Activated T-helper 1 cell treated with anti-CD3 and anti-CD28 coated beads, Interleukin-2, amount 50 U/mL, for 16 hours (primary cell): ENCODE results near the gene GUCY2D.

Source experiments
- DNase-seq, 2 donors: peaks; one replicate each; pipeline ENCODE4 v3.0.0-alpha.2; 2020; ENCODE audit warnings: low read depth in 1 of 2, low spot score in 1 of 2

Gene GUCY2D

DNA sequence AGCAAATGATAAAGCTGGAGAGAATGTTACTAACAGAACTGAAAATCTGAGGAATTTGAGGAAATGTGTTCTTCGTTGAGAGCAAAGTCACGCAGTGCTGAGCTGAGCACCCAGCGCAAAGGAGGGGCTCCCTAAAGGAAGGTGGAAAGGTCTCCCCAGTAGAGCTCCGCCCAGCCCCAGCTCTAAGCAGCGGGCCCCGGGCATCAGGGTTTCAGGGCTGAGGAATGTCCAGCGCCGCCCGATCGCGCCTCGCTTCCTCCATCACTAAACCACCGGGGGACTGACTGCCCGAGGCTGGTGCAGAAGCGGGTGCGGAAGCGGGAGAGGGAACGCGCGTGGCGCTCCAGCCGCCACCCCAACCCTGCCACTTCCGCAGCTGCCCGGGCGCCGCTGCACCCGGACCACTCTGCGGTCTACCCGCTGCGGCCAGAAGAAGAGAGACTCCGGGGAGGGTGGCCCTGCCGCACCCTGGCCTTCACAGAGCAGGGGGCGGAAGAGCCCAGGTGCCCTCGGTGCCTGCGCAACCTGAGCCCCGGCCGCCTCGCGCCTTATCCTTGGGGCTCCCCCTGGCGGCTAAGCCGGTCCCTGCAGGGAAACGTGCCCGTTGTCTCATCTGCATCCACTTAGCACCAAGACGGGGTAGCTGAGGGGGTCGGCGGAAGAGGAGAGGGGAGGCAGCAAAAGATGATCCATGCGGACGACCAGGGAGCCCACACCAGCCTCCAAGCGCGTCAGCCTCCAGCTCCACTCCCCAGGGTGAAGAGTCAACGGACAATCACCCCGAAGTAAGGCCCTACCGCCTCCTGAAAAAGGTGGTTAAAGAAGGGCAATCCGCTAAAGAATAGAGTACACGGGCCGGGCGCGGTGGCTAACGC is 12.4 kb upstream of the GUCY2D start:
- peak; percentile 86 to 98 for DNase-seq

DNA sequence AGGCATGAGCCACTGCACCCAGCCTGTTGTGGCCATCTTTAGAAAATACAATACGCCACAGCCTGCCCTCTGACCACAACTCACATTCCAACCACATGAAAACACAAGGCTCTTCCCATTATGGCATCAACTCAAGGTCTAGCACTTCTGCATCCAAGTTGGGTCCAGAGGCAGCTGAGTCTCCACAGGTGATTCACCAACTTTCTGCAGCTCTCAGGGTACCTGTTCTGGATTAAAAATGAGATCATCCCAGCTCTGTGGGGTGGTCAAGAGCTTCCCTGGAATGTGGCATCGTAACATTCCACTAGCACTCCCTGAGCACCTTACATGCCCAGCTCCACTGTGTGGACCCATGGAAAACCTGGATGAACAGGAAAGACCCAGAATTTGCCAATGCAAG is 9.9 kb upstream of the GUCY2D start:
- DNase-seq: no peak

DNA sequence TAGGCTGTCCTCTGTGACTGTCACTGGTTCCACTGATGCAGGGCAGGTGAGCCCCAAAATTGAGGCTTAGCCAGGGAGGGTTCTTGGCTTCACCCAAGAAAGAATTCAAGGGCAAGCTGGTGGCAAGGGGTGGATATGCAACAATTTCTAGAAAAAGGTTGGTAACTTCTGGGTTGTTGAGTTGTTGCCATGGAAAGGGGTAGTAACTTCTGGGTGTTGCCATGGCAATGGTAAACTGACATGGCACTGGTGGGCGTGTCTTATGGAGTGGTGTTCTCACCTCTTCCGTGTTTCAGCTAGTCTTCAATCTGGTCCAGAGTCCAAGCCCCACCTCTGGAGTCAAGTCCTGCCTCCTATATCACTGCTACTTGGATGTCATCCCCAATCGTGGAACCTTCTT is 9.5 kb upstream of the GUCY2D start:
- DNase-seq: no peak

DNA sequence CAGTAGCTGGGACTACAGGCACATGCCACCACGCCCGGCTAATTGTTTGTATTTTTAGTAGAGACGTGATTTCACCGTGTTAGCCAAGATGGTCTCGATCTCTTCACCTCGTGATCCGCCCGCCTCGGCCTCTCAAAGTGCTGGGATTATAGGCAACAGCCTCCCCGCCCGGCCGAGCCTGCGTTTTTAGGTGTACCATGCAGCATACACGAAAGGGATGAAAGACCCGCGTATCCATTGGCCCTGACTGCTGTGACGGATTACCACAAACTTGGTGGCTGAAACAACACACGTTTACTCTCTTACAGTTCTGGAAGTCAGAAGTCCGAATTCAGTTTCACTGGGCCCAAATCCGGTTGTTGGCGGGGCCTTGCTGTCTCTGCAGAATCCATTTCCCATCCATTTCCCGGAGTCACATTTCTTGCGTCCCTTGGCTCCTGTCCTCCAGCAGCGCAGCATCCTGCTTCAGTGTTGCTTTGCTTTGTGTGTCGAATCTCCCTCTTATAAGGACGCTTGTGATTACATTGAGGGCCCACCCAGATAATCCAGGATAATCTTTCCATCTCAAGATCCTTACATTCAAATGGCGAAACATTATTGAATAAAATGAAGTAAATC is 8.3 kb upstream of the GUCY2D start:
- DNase-seq: no peak

DNA sequence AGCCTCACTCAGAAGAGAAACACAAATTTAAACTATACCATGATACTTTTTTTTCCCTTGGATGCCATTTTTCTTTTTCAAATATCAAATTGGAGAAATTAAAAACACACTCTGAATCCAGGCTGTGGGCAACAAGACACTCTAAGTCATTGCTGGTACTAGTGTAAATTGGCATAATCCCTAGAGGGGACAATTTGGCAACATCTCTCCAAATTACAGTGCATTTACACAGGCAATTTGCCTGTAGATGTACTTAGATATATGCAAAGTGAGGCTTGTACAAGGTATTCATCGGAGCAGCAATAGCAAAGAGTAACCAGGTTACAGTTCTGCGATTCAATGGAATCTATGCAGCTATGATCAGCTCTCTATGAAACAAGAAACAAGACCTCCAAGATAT is 6.7 kb upstream of the GUCY2D start:
- no peak for DNase-seq

DNA sequence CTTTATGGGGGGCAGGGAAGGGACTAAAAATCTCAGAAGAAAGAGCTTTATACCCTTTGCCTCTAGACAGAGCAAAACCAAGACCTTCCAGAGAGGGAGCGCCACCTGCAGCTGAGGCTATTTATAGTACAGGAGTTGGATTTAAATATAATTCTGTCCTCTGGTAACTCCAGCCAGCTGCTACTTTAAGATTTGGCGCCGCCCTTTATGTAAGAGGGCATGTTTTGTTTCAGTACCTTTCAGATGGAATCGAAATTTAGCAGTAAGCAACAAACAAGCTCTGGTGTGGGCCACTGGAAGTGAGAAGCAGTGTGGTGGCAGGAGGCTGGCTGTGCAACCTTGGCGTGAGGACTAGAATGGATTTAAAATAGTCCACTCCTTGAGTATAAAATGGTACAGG is 5.2 kb upstream of the GUCY2D start:
- DNase-seq: no peak

DNA sequence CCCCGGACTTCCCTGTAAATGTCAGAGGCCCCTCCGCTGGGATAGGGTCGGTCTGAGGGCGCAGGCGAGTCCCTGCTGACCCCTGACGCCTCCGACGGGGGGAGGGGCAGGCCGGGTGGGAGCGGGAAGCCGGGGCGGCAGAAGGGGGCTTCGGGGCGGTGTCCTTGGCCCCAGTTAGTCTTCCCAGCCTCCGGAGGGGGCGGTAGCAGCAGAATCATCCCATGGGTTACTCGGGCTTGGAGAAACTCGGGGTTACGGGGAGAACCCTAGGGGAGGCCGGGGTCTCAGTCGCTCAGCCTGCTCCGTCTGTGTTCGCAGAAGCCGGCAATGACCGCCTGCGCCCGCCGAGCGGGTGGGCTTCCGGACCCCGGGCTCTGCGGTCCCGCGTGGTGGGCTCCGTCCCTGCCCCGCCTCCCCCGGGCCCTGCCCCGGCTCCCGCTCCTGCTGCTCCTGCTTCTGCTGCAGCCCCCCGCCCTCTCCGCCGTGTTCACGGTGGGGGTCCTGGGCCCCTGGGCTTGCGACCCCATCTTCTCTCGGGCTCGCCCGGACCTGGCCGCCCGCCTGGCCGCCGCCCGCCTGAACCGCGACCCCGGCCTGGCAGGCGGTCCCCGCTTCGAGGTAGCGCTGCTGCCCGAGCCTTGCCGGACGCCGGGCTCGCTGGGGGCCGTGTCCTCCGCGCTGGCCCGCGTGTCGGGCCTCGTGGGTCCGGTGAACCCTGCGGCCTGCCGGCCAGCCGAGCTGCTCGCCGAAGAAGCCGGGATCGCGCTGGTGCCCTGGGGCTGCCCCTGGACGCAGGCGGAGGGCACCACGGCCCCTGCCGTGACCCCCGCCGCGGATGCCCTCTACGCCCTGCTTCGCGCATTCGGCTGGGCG is 542 bp downstream of the GUCY2D start:
- no peak for DNase-seq

DNA sequence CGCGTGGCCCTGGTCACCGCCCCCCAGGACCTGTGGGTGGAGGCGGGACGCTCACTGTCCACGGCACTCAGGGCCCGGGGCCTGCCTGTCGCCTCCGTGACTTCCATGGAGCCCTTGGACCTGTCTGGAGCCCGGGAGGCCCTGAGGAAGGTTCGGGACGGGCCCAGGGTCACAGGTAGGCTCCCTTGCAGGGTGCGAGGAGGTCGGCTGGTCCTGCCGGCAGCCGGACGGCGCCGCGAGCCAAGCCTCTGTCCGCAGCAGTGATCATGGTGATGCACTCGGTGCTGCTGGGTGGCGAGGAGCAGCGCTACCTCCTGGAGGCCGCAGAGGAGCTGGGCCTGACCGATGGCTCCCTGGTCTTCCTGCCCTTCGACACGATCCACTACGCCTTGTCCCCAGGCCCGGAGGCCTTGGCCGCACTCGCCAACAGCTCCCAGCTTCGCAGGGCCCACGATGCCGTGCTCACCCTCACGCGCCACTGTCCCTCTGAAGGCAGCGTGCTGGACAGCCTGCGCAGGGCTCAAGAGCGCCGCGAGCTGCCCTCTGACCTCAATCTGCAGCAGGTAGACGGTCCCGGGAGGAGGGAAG is 1.3 kb downstream of the GUCY2D start:
- DNase-seq: no peak

DNA sequence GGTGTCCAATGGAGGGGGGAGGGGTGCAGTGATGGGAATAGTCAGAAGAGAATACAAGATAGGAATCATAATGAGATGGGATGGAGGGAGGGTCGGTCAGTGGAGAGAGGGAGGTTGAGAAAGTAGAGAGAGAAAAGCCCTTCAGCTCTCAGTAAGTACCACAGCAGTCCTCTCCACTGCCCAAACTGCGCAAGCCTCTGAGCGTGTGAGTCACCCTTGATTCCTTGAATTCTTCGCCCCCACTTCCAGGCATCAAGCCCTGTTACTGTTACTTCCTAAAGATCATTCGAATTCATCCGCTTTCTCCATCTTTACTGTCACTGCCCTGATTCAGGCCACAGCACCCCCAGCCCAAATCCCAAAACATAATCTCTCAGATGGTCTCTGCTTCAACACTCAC is 2.5 kb downstream of the GUCY2D start:
- DNase-seq: no peak

DNA sequence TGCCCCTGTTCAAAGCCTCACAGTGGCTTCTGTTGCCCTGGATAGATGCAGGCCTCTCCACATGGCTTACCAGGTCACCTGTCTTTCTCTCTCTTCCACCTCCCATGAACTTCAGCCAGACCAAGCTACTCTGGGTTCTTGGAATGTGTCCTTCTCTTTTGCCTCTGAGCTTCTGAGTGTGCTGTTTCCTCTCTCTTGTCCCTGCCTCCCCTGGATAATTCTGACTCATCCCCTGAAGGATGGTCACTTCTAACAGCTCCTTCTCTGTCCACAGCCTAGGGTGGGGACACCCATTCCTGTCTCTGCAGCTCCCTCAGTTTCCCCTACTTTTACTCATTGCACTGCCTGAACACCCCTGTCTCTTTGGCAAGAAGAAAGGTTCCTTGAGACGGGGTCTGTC is 2.9 kb downstream of the GUCY2D start:
- no peak for DNase-seq

DNA sequence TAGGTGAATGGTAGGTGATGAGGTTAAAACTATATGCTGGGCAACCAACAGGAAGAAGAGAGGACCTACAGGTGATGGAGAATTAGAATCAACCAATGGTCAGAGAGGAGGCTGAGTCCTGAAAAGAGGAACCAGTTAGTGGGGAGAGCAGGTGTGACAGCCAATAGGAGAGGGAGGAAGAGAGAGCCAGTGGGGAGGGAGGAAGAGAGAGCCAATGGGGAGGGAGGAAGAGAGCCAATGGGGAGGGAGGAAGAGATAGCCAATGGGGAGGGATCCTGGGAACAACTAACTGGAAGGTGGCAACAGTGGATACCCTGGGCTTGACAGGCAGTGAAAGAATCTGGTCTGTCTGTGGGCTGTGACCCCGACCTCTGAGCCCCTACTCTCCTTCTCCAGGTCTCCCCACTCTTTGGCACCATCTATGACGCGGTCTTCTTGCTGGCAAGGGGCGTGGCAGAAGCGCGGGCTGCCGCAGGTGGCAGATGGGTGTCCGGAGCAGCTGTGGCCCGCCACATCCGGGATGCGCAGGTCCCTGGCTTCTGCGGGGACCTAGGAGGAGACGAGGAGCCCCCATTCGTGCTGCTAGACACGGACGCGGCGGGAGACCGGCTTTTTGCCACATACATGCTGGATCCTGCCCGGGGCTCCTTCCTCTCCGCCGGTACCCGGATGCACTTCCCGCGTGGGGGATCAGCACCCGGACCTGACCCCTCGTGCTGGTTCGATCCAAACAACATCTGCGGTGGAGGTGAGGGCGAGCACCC is 3.7 kb downstream of the GUCY2D start:
- no peak for DNase-seq

DNA sequence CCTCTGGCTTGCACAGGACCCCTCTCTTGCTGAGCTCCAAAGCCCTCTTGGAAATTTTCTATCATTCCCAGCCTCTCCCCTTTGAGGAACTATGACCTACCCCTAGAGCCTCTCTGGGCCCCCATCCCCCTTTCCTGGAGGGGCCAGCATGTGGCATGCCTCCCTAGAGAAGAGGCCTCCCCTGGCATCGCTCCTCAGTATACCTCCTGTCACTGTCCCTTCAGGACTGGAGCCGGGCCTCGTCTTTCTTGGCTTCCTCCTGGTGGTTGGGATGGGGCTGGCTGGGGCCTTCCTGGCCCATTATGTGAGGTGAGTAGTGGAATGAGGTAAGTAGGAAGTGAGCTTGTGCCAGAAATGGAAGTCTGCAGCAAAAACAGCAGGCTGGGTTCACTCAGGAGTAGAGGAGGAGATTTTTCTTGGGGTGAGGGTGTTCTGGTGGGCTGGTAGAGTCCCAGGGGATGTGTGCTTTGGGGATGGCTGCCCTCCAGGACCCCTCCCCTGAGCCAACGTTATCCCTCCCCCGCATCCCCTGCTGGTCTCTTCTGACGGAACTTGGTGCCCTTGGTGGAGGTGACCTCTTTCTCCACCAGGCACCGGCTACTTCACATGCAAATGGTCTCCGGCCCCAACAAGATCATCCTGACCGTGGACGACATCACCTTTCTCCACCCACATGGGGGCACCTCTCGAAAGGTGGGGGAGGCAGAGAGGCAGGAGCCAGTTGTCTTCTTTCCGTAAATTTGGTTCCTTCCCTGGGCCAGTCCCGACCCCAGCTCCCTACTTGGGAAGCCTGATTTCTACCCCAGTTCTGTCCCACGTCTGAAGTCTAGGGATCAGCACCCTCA is 4.6 kb downstream of the GUCY2D start:
- no peak for DNase-seq

DNA sequence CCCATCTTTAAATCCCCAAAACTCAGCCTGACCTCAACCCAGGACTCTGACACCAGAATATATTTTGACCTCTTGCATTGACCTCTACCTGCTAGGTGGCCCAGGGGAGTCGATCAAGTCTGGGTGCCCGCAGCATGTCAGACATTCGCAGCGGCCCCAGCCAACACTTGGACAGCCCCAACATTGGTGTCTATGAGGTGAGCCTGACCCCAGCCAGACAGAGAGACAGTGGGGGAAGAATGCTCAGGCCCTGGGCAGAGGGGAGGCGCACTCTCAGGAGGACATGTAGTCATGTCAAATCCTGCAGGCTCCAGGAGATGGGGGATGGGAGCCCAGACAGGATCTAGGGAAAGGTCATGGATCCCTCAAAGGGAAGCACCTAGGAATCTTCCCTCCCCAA is 5.4 kb downstream of the GUCY2D start:
- no peak for DNase-seq

DNA sequence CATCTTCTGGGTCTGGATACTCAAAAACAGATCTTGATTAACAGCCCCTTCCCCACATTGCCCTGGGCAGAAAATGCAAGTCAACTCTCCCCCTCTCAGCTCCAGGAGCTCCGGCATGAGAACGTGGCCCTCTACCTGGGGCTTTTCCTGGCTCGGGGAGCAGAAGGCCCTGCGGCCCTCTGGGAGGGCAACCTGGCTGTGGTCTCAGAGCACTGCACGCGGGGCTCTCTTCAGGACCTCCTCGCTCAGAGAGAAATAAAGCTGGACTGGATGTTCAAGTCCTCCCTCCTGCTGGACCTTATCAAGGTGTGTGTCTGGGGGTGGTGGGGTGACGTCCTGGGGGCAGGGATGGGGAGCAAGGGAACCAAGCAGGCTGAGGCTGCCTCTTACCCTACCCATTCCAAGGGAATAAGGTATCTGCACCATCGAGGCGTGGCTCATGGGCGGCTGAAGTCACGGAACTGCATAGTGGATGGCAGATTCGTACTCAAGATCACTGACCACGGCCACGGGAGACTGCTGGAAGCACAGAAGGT is 9.7 kb downstream of the GUCY2D start:
- DNase-seq: no peak

DNA sequence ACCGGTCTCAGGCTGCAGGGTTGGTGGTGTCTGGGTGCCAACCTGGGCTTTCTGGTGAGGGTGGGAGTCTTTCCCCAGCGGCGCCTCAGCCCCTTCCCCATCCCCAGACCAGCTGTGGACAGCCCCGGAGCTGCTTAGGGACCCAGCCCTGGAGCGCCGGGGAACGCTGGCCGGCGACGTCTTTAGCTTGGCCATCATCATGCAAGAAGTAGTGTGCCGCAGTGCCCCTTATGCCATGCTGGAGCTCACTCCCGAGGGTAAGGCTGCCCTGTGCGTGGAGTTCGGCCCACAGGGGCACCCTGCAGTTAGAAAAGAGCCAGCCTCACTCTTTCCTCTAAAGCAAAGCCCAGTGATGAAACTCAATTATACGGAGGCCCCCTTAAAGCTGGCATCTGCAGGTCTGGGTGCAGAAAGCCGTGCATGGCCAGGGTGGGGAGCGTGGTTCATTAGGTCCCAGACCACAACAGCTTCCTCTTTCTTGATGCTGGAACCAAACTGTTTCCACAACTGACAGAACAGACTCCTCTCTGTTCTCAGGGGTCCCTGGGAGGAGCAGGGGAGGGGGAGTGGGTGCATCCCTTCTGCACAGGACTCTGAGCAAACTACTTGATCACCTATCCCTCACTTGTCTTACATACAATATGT is 10.7 kb downstream of the GUCY2D start:
- no peak for DNase-seq

DNA sequence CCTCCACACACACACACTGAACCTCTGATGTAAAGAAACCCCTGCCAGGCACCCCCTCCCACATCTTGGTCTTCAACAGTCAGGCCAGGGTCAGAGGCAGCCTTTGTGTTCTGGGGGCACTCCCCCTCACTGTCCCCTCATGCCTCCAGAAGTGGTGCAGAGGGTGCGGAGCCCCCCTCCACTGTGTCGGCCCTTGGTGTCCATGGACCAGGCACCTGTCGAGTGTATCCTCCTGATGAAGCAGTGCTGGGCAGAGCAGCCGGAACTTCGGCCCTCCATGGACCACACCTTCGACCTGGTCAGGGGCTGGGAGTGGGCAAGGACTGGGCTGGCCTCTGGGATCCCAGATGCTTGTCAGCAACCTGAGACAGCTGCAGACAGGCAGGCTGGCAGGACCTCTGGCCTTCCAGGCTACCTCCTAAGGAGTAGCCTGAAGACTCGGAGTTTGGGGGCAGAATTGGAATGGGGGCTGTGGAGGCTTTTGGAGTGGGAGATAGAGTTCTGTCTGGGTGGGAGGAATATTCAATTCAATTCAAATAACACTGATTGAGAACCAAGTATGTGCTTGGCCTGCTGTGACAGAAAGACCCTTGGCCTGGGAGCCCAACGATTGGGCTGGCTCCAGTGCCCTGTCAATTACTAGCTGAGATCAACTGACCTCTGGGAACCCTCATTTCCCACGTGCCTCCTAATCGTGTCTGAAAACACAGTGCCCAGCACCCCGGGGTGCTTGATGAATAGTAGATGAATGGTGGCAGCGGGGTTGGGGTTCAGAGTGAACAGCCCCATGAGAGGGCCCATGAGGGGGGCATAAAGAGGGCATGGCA is 11.5 kb downstream of the GUCY2D start:
- no peak for DNase-seq

DNA sequence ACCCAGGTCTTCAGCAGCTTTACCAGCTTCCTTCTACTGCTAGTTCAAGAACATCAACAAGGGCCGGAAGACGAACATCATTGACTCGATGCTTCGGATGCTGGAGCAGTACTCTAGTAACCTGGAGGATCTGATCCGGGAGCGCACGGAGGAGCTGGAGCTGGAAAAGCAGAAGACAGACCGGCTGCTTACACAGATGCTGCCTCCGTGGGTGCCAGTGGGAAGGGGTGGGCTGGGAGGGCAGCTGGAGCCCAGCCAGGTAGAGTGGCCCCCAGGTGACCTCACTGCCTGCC is 12.1 kb downstream of the GUCY2D start:
- DNase-seq: no peak

DNA sequence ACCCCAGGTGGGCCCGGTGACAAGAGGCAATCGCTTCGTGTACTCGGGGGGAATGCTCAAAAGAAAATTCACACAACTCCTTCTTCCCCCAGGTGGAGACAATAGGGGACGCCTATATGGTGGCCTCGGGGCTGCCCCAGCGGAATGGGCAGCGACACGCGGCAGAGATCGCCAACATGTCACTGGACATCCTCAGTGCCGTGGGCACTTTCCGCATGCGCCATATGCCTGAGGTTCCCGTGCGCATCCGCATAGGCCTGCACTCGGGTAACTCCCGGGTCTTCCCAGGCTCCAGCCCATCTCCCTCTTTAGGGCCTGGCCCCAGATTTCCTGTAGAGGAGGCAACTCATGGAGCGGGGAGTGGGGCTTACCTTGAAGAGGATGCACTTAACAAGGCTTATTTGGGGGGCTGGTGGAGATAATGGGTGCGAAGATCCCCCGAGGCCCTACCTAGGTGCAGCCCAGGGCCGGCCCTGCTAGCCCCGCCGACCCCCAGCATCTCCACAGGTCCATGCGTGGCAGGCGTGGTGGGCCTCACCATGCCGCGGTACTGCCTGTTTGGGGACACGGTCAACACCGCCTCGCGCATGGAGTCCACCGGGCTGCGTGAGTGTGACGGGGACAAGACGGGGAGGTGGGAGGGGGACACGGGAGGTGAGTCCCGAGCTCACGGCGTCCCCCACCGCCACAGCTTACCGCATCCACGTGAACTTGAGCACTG is 13.0 kb downstream of the GUCY2D start:
- DNase-seq: no peak
